Kidney (tissue), 14 donors: ENCODE data around the gene SOX6. TPM values are rescaled to one million over a fixed set of nuclear protein-coding genes. Genes with fewer than 3 reads are reported as not detected.

Experiments used
- DNase-seq, 5 donors: peaks; one replicate each; pipeline ENCODE4 v3.0.0-alpha.2; 2013 to 2020
- FAIRE-seq: peaks from 2 replicates; lab custom pipeline; 2012; peaks lifted over from hg19 to GRCh38; lab: Jason Lieb, UNC
- H3K27ac ChIP-seq, 2 donors: one replicate each; pipeline ENCODE4 v1.7.0; 2013; ENCODE audit warnings: low read depth in 2 of 2, low read length in 2 of 2, inconsistent platforms in 1 of 2
- H3K27me3 ChIP-seq: one replicate; pipeline ENCODE4 v1.7.1; 2013; ENCODE audit warnings: low read length, inconsistent platforms; ENCODE audit not compliant: control insufficient read depth, insufficient read depth
- H3K36me3 ChIP-seq, 3 donors: one replicate each; pipeline versions ENCODE4 v1.7.0 to v1.7.1; 2013; ENCODE audit warnings: low read length in 3 of 3, control low read depth in 1 of 3, inconsistent platforms in 1 of 3; ENCODE audit not compliant: insufficient read depth in 3 of 3, control insufficient read depth in 2 of 3
- H3K4me1 ChIP-seq, 3 donors: one replicate each; pipeline versions ENCODE4 v1.7.0 to v1.7.1; 2013; ENCODE audit warnings: low read length in 3 of 3, inconsistent platforms in 1 of 3, low read depth in 1 of 3; ENCODE audit not compliant: control insufficient read depth in 2 of 3, insufficient read depth in 2 of 3
- H3K4me3 ChIP-seq, 3 donors: one replicate each; pipeline versions ENCODE4 v1.7.0 to v1.8.1; 2013; ENCODE audit warnings: low read length in 3 of 3, control low read depth in 1 of 3, inconsistent platforms in 1 of 3
- H3K9ac ChIP-seq, 3 donors: one replicate each; pipeline versions ENCODE4 v1.7.0 to v1.7.1; 2013; ENCODE audit warnings: low read length in 3 of 3, control low read depth in 1 of 3, inconsistent platforms in 1 of 3
- H3K9me3 ChIP-seq, 3 donors: one replicate each; pipeline versions ENCODE4 v1.7.0 to v1.7.1; 2013; ENCODE audit warnings: low read length in 3 of 3, control low read depth in 1 of 3, inconsistent platforms in 1 of 3; ENCODE audit not compliant: control insufficient read depth in 2 of 3, insufficient read depth in 1 of 3
- intact Hi-C: fragments of 100-400 bp; cut with DNase I; formaldehyde crosslinking; loops from one replicate; pipeline ENCODE4 v1.11.1; 2022
- polyA plus RNA-seq: library from polyadenylated mRNA; stranded (reverse); fragments of 350-450 nt; fragmentation: Illumina TruSeq; extraction: RNeasy Lipid Tissue Mini Kit (QIAGEN cat#74804); gene quantifications from one replicate; pipeline ENCODE4 v1.2.3, GENCODE V29; 2014; ENCODE audit warnings: low read depth, low replicate concordance; ENCODE audit not compliant: insufficient read depth
- total RNA-seq: library from RNA; stranded (reverse); fragmentation: NEBNext Ultra II Directional; extraction: Animal tissue kit (Norgen Biotek cat#: 25700); gene quantifications from one replicate; pipeline ENCODE4 v1.2.1, GENCODE V29; 2021
- TF ChIP-seq, protein P1 (sequence below): IDR thresholded peaks from 3 replicates; pipeline ENCODE4 v1.5.1; 2012; ENCODE audit warnings: mild to moderate bottlenecking, moderate library complexity, borderline replicate concordance; ENCODE audit not compliant: insufficient read depth; ENCODE audit errors: extremely low read depth
- donor health status: control.
- donor health status: control.
- donor health status: control.
- donor health status: control.
- donor health status: control.
- donor health status: DM: yes; HTN: yes; CAD: no.
- donor health status: Normal renal cell carcinoma (clear cell type).

The SOX6 gene
- total and polyA plus RNA-seq, 2 donors from 2014 or later = 5.0 to 47.3 TPM

DNA sequence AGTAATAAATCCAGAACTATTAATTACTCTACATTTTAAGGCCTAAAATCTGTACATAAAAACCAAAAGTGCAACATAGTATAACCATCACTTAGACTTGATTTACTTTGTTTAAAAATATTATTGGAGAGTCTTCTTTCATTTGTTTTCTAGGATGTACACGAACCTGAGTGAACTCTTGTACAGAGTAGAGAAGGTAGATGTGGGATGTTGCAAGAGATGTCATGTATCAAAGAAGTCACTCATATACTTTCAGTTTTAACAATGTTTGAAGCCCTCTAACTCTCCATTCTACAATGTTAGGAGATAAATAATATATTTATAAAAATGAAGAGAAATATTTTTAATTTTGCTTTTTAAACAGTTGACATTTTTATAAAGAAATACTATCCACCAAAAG is 38.6 kb downstream of the SOX6 start:
- no peak for DNase-seq
- Histone ChIP-seq H3K36me3 (no peaks in the 10 kb centered on the region), H3K9me3 (no peaks in the 10 kb centered on the region), H3K4me1 (no peaks in the 10 kb centered on the region), H3K4me3 (no peak overlapping the region), H3K27ac (no peak overlapping the region), H3K27me3 (no peaks in the 10 kb centered on the region), H3K9ac (no peak overlapping the region)
- TF ChIP-seq, protein P1, sequence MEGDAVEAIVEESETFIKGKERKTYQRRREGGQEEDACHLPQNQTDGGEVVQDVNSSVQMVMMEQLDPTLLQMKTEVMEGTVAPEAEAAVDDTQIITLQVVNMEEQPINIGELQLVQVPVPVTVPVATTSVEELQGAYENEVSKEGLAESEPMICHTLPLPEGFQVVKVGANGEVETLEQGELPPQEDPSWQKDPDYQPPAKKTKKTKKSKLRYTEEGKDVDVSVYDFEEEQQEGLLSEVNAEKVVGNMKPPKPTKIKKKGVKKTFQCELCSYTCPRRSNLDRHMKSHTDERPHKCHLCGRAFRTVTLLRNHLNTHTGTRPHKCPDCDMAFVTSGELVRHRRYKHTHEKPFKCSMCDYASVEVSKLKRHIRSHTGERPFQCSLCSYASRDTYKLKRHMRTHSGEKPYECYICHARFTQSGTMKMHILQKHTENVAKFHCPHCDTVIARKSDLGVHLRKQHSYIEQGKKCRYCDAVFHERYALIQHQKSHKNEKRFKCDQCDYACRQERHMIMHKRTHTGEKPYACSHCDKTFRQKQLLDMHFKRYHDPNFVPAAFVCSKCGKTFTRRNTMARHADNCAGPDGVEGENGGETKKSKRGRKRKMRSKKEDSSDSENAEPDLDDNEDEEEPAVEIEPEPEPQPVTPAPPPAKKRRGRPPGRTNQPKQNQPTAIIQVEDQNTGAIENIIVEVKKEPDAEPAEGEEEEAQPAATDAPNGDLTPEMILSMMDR = no peak
- intact Hi-C loops = no loop called here
- FAIRE-seq = no peak

- TF ChIP-seq, protein P1 = no peak
- FAIRE-seq = no peak
Measured at GRCh38 chr11:16313846-16314245, 42.5 kb downstream of the SOX6 start.

DNA sequence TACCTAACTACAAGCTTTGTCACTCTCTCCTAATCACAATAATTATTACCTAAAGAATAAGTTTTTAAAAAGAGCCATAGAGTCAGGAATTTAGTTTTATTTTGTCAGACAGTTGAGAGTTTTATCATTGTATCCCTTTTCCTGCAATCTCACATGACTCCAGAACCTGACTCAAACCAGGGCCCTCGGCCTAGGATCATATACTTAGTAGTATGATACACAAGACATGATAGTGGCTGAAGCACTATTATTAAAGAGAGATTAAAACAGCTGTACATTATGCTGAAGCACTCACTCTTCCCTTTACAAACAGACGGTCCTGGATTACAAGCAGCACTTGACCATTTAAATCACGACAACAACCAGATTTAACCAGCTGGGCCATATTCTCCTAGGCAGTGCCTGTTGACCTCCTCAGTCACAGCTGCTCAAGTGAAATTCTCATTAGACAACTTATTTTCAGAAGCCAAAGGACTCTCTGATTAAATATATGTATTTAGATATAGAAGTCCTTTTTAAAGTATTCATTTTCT is 44.0 kb downstream of the SOX6 start:
- FAIRE-seq = no peak
- no peak for DNase-seq

More at GRCh38 chr11:16313846-16314245, 42.5 kb downstream of the SOX6 start:
- H3K4me3 ChIP-seq = no peak overlapping the region
- no peaks in the 10 kb centered on the region for H3K9me3 ChIP-seq
- intact Hi-C loops = no loop called here
- H3K27me3 ChIP-seq = no peaks in the 10 kb centered on the region
- H3K36me3 ChIP-seq = no peaks in the 10 kb centered on the region
- H3K9ac ChIP-seq = no peak overlapping the region
- H3K27ac ChIP-seq = no peak overlapping the region
- H3K4me1 ChIP-seq = no peaks in the 10 kb centered on the region
- DNase-seq = no peak

More for the DNA sequence above, 44.0 kb downstream of the SOX6 start:
- Histone ChIP-seq H3K4me3 (no peak overlapping the region), H3K36me3 (no peaks in the 10 kb centered on the region), H3K9ac (no peak overlapping the region), H3K9me3 (no peaks in the 10 kb centered on the region), H3K27me3 (no peaks in the 10 kb centered on the region), H3K4me1 (no peaks in the 10 kb centered on the region), H3K27ac (no peak overlapping the region)
- intact Hi-C loops = no loop called here
- TF ChIP-seq, protein P1 = no peak
